ENCODE data around the gene DUSP16.
"Not testable (repeated sequence)": the region's sequence is repeated elsewhere in the genome, so short reads cannot be mapped to it uniquely, and the experiment has no call there.

Gene DUSP16

GRCh38 chr12:12521044-12521485 lies 41.6 kb downstream of the DUSP16 start:
- no peak for DNase-seq (ENCODE audit: low read depth)

- DNase-seq (ENCODE audit: low read depth), result no peak
These were observed 42.4 kb downstream of the DUSP16 start for GRCh38 chr12:12520273-12520672.

- no peak for DNase-seq (ENCODE audit: low read depth)
These were observed 43.2 kb downstream of the DUSP16 start for GRCh38 chr12:12519354-12519998.

- no peak for DNase-seq (ENCODE audit: low read depth)
These were observed 43.7 kb downstream of the DUSP16 start for GRCh38 chr12:12518919-12519318.

GRCh38 chr12:12518464-12518845 lies 44.2 kb downstream of the DUSP16 start:
- no peak for DNase-seq (ENCODE audit: low read depth)

- no peak for DNase-seq (ENCODE audit: low read depth)
These were observed 49.2 kb downstream of the DUSP16 start for GRCh38 chr12:12513416-12514006.

- no peak for DNase-seq (ENCODE audit: low read depth)
These were observed 50.6 kb downstream of the DUSP16 start for GRCh38 chr12:12511895-12512711.

GRCh38 chr12:12511021-12511783 lies 51.5 kb downstream of the DUSP16 start:
- no peak for DNase-seq (ENCODE audit: low read depth)

GRCh38 chr12:12510551-12510950 lies 52.1 kb downstream of the DUSP16 start:
- no peak for DNase-seq (ENCODE audit: low read depth)

GRCh38 chr12:12510141-12510540 lies 52.5 kb downstream of the DUSP16 start:
- DNase-seq (ENCODE audit: low read depth), result no peak

- DNase-seq (ENCODE audit: low read depth), result no peak
These were observed 54.1 kb downstream of the DUSP16 start for GRCh38 chr12:12508612-12509011.

GRCh38 chr12:12507121-12507520 lies 55.5 kb downstream of the DUSP16 start:
- no peak for DNase-seq (ENCODE audit: low read depth)

- no peak for DNase-seq (ENCODE audit: low read depth)
These were observed 56.2 kb downstream of the DUSP16 start for GRCh38 chr12:12506496-12506890.

- DNase-seq (ENCODE audit: low read depth), result no peak
These were observed 56.8 kb downstream of the DUSP16 start for GRCh38 chr12:12505544-12506495.

- no peak for DNase-seq (ENCODE audit: low read depth)
These were observed 59.1 kb downstream of the DUSP16 start for GRCh38 chr12:12503384-12504078.

- DNase-seq (ENCODE audit: low read depth), result no peak
These were observed 59.9 kb downstream of the DUSP16 start for GRCh38 chr12:12502815-12503151.

GRCh38 chr12:12502130-12502814 lies 60.4 kb downstream of the DUSP16 start:
- DNase-seq (ENCODE audit: low read depth), result not testable (repeated sequence)

- DNase-seq (ENCODE audit: low read depth), result no peak
These were observed 61.5 kb downstream of the DUSP16 start for GRCh38 chr12:12501121-12501520.

- DNase-seq (ENCODE audit: low read depth), result no peak
These were observed 62.6 kb downstream of the DUSP16 start for GRCh38 chr12:12499909-12500604.

GRCh38 chr12:12498210-12498609 lies 64.5 kb downstream of the DUSP16 start:
- DNase-seq (ENCODE audit: low read depth), result no peak

All from activated gamma-delta T cell treated with anti-CD3 and anti-CD28 coated beads, Interleukin-2, amount 50 U/mL, for 16 hours (primary cell).